ENCODE data around the gene NRAS.

The NRAS gene

GRCh38 chr1:114723915-114724314 lies 7.3 kb upstream of the NRAS start:
- Histone ChIP-seq H3K36me3 (ENCODE audit: insufficient read depth) (no peaks in the 10 kb centered on the region), H3K4me3 (IDR thresholded peaks at IDR 0.05; ENCODE audit: insufficient read depth, low read depth, low read length) (no peak overlapping the region), H4K20me1 (ENCODE audit: insufficient read depth) (no peaks in the 10 kb centered on the region)

GRCh38 chr1:114723457-114723856 lies 6.9 kb upstream of the NRAS start:
- Histone ChIP-seq H3K36me3 (ENCODE audit: insufficient read depth) (no peaks in the 10 kb centered on the region), H4K20me1 (ENCODE audit: insufficient read depth) (no peaks in the 10 kb centered on the region), H3K4me3 (IDR thresholded peaks at IDR 0.05; ENCODE audit: insufficient read depth, low read depth, low read length) (no peak overlapping the region), H3K27me3 (ENCODE audit: insufficient read depth, low read depth) (no peaks in the 10 kb centered on the region), H3K4me1 (ENCODE audit: low read depth, poor library complexity, severe bottlenecking) (no peaks in the 10 kb centered on the region), H3K9ac (no peak overlapping the region), H2AFZ (ENCODE audit: low read depth) (no peak overlapping the region), H3K27ac (no peak overlapping the region), H3K79me2 (ENCODE audit: insufficient read depth, low read depth) (0 out of 2 replicates have a peak, but pooled peaks cover 5% of the 10 kb centered on the region), H3K4me2 (no peak overlapping the region)
- no peak for TF ChIP-seq CTCF (conservative IDR thresholded peaks at IDR 0.05; ENCODE audit: low read depth, low read length)

More at GRCh38 chr1:114723915-114724314, 7.3 kb upstream of the NRAS start:
- Histone ChIP-seq H3K4me2 (no peak overlapping the region), H3K4me1 (ENCODE audit: low read depth, poor library complexity, severe bottlenecking) (no peaks in the 10 kb centered on the region), H3K27ac (no peak overlapping the region), H3K79me2 (ENCODE audit: insufficient read depth, low read depth) (0 out of 2 replicates have a peak, but pooled peaks cover 5% of the 10 kb centered on the region), H3K9ac (no peak overlapping the region), H2AFZ (ENCODE audit: low read depth) (no peak overlapping the region), H3K27me3 (ENCODE audit: insufficient read depth, low read depth) (no peaks in the 10 kb centered on the region)
- no peak for TF ChIP-seq CTCF (conservative IDR thresholded peaks at IDR 0.05; ENCODE audit: low read depth, low read length)

GRCh38 chr1:114720492-114720891 lies 3.9 kb upstream of the NRAS start:
- H3K27me3 ChIP-seq (ENCODE audit: insufficient read depth, low read depth), result no peaks in the 10 kb centered on the region
- no peak for TF ChIP-seq CTCF (conservative IDR thresholded peaks at IDR 0.05; ENCODE audit: low read depth, low read length)
- H3K36me3 ChIP-seq (ENCODE audit: insufficient read depth), result no peaks in the 10 kb centered on the region
- H3K79me2 ChIP-seq (ENCODE audit: insufficient read depth, low read depth), result peaks cover 10% of the 10 kb centered on the region
- peaks cover 17% of the 10 kb centered on the region for H3K4me1 ChIP-seq (ENCODE audit: low read depth, poor library complexity, severe bottlenecking)
- no peaks in the 10 kb centered on the region for H4K20me1 ChIP-seq (ENCODE audit: insufficient read depth)
- H2AFZ ChIP-seq (ENCODE audit: low read depth), result no peak overlapping the region
- no peak overlapping the region for H3K4me3 ChIP-seq (IDR thresholded peaks at IDR 0.05; ENCODE audit: insufficient read depth, low read depth, low read length)
- no peak overlapping the region for H3K9ac ChIP-seq
- no peak overlapping the region for H3K4me2 ChIP-seq
- no peak overlapping the region for H3K27ac ChIP-seq

- TF ChIP-seq CTCF (conservative IDR thresholded peaks at IDR 0.05; ENCODE audit: low read depth, low read length), result no peak
- H2AFZ ChIP-seq (ENCODE audit: low read depth), result no peak overlapping the region
- no peak overlapping the region for H3K27ac ChIP-seq
- H3K4me1 ChIP-seq (ENCODE audit: low read depth, poor library complexity, severe bottlenecking), result peaks cover 28% of the 10 kb centered on the region
- no peak overlapping the region for H3K9ac ChIP-seq
- no peaks in the 10 kb centered on the region for H4K20me1 ChIP-seq (ENCODE audit: insufficient read depth)
- no peak overlapping the region for H3K4me3 ChIP-seq (IDR thresholded peaks at IDR 0.05; ENCODE audit: insufficient read depth, low read depth, low read length)
- no peaks in the 10 kb centered on the region for H3K27me3 ChIP-seq (ENCODE audit: insufficient read depth, low read depth)
- peaks cover 18% of the 10 kb centered on the region for H3K79me2 ChIP-seq (ENCODE audit: insufficient read depth, low read depth)
- H3K36me3 ChIP-seq (ENCODE audit: insufficient read depth), result no peaks in the 10 kb centered on the region
- no peak overlapping the region for H3K4me2 ChIP-seq
Observed at GRCh38 chr1:114719424-114719787, 2.8 kb upstream of the NRAS start.

Data from KMS-11 (cell line).